Ammon's horn (tissue), 1 donor: ENCODE measurements around the gene ACAA1.

Experiments used
- DNase-seq: peaks from one replicate; pipeline ENCODE4 v3.0.0-alpha.2; 2016; ENCODE audit warnings: low spot score

The ACAA1 gene

GRCh38 chr3:38154033-38154494 lies 17.1 kb upstream of the ACAA1 start:
- no peak for DNase-seq

- no peak for DNase-seq
Observed at GRCh38 chr3:38153221-38153620, 16.3 kb upstream of the ACAA1 start.

GRCh38 chr3:38152609-38153008 lies 15.7 kb upstream of the ACAA1 start:
- DNase-seq: no peak

GRCh38 chr3:38151667-38152265 lies 14.8 kb upstream of the ACAA1 start:
- DNase-seq: peak; percentile 30

GRCh38 chr3:38150780-38151528 lies 14.0 kb upstream of the ACAA1 start:
- no peak for DNase-seq

- no peak for DNase-seq
Observed at GRCh38 chr3:38149708-38150107, 12.8 kb upstream of the ACAA1 start.

GRCh38 chr3:38148311-38148882 lies 11.5 kb upstream of the ACAA1 start:
- no peak for DNase-seq

GRCh38 chr3:38147421-38147820 lies 10.5 kb upstream of the ACAA1 start:
- no peak for DNase-seq

- DNase-seq: no peak
Observed at GRCh38 chr3:38146504-38146903, 9.6 kb upstream of the ACAA1 start.

GRCh38 chr3:38143511-38143910 lies 6.6 kb upstream of the ACAA1 start:
- DNase-seq: no peak

GRCh38 chr3:38142959-38143358 lies 6.0 kb upstream of the ACAA1 start:
- DNase-seq: no peak

- no peak for DNase-seq
Observed at GRCh38 chr3:38141952-38142273, 5.0 kb upstream of the ACAA1 start.

GRCh38 chr3:38141173-38141951 lies 4.4 kb upstream of the ACAA1 start:
- no peak for DNase-seq

GRCh38 chr3:38140326-38141172 lies 3.6 kb upstream of the ACAA1 start:
- DNase-seq: no peak

GRCh38 chr3:38139652-38140051 lies 2.7 kb upstream of the ACAA1 start:
- no peak for DNase-seq

- no peak for DNase-seq
Observed at GRCh38 chr3:38139191-38139590, 2.3 kb upstream of the ACAA1 start.

- DNase-seq: peak; percentile 65
Observed at GRCh38 chr3:38138349-38139190, 1.6 kb upstream of the ACAA1 start, which contains the start of gene MYD88. Gene MYD88 (plus strand): TSS chr3:38138661. CDS start chr3:38138701, 40 bp downstream.

GRCh38 chr3:38137615-38138348 lies 855 bp upstream of the ACAA1 start:
- DNase-seq: no peak

GRCh38 chr3:38136393-38136776 lies 542 bp downstream of the ACAA1 start:
- no peak for DNase-seq
